CD4-positive, alpha-beta T cell (primary cell): ENCODE results near the gene ACYP1. TPM values are rescaled to one million over a fixed set of nuclear protein-coding genes. Genes with fewer than 3 reads are reported as not detected.

Source experiments
- ATAC-seq: fragments of 200-7000 bp; cut with Tn5 transposase; one replicate; pipeline ENCODE4 v1.10.0; 2022; ENCODE audit warnings: mild to moderate bottlenecking; ENCODE audit not compliant: poor library complexity
- CTCF ChIA-PET: fragments of 350-600 bp; sonication (Branson Sonifier 250); formaldehyde crosslinking; loops from one replicate; lab custom pipeline; 2021; ENCODE audit warnings: antibody characterized with exemption, inconsistent platforms; lab: Charles Lee
- POLR2A ChIA-PET: fragments of 350-600 bp; sonication (Branson Sonifier 250); formaldehyde crosslinking; loops from one replicate; lab custom pipeline; 2021; ENCODE audit warnings: antibody characterized with exemption, inconsistent platforms; lab: Charles Lee
- DNase-seq, 14 experiments: peaks; one replicate each; pipeline ENCODE4 v3.0.0-alpha.2; 2013 to 2020; ENCODE audit warnings: mixed read lengths in 2 of 14
- H3K27ac ChIP-seq, 2 donors: one replicate each; pipeline versions ENCODE4 v1.5.1 to v1.7.0; 2013; ENCODE audit warnings: low read length in 2 of 2, low read depth in 1 of 2, mild to moderate bottlenecking in 1 of 2
- H3K27me3 ChIP-seq, 2 experiments: 1 replicate in 1 of 2; 2 replicates in 1 of 2; pipeline versions ENCODE4 v1.6.1 to v1.7.0; 2013; ENCODE audit warnings: low read length in 2 of 2, control low read depth in 1 of 2, mild to moderate bottlenecking in 1 of 2, moderate library complexity in 1 of 2; ENCODE audit not compliant: insufficient read depth in 2 of 2, control insufficient read depth in 1 of 2
- H3K36me3 ChIP-seq: one replicate; pipeline ENCODE4 v1.6.1; 2013; ENCODE audit warnings: low read length, control low read depth; ENCODE audit not compliant: insufficient read depth
- H3K4me1 ChIP-seq: one replicate; pipeline ENCODE4 v1.6.1; 2013; ENCODE audit warnings: low read length, control low read depth; ENCODE audit not compliant: insufficient read depth
- H3K4me3 ChIP-seq: one replicate; pipeline ENCODE4 v1.5.1; 2013; ENCODE audit warnings: mild to moderate bottlenecking, low read length, moderate library complexity
- H3K9me3 ChIP-seq, 2 experiments: 1 replicate in 1 of 2; 2 replicates in 1 of 2; pipeline versions ENCODE4 v1.6.1 to v1.7.0; 2013; ENCODE audit warnings: low read length in 2 of 2, mild to moderate bottlenecking in 2 of 2, control low read depth in 1 of 2, moderate library complexity in 1 of 2; ENCODE audit not compliant: control insufficient read depth in 1 of 2, insufficient read depth in 1 of 2
- H3K27ac Mint-ChIP-seq: one replicate; pipeline ENCODE4 v1.8.0; 2020; ENCODE audit warnings: mixed read lengths
- H3K27me3 Mint-ChIP-seq: one replicate; pipeline ENCODE4 v1.8.0; 2021; ENCODE audit warnings: mixed read lengths
- H3K36me3 Mint-ChIP-seq: one replicate; pipeline ENCODE4 v1.8.0; 2021; ENCODE audit warnings: low read depth, mixed read lengths
- H3K4me1 Mint-ChIP-seq: one replicate; pipeline ENCODE4 v1.8.0; 2021; ENCODE audit warnings: low read depth, mixed read lengths
- H3K4me3 Mint-ChIP-seq: one replicate; pipeline ENCODE4 v1.8.0; 2020; ENCODE audit warnings: mild to moderate bottlenecking, mixed read lengths
- H3K9me3 Mint-ChIP-seq: one replicate; pipeline ENCODE4 v1.8.0; 2020; ENCODE audit warnings: mixed read lengths
- intact Hi-C, 2 experiments: fragments of 100-400 bp; cut with DNase I in 1 of 2; cut with micrococcal nuclease in 1 of 2; formaldehyde crosslinking; loops; one replicate each; pipeline versions ENCODE4 v1.15.1 to v1.9.0; 2023 to 2025; cut with DNase I, micrococcal nuclease
- total RNA-seq, 174 experiments: library from RNA in 2 of 174; stranded (reverse) in 2 of 174; gene quantifications; one replicate each; pipeline ENCODE4 v1.2.3 and lab custom pipeline; 2021 to 2026
- TF ChIP-seq, protein P1 (sequence below): fragments of 200-600 bp; IDR thresholded peaks from one replicate; pipeline ENCODE4 v1.8.0; 2022; ENCODE audit warnings: antibody characterized with exemption, mild to moderate bottlenecking

The ACYP1 gene
- total RNA-seq, 2 experiments from 2014 or later = 7.9 to 9.4 TPM

DNA sequence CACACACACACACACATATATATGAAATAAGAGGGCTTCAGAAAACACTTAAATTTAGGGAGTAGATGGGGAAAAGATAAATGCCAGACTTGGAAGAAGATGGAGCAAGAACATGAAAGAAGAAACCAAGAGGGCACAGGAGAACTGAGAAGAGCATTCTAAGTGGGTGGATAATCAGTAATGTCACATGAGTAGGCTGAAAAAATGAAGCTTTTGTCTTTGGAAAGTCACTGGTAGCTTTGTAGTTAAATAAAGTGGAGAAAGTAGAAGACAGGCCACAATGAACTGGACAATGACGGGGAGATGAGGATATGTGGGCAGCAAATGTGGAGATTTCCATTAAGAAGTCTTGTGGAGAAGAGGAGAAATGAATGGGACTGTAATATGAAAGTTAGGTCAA is 3.4 kb upstream of the ACYP1 start:
- Mint-ChIP-seq H3K4me1 (peaks cover 34% of the 10 kb centered on the region), H3K4me3 (no peak overlapping the region), H3K27me3 (no peaks in the 10 kb centered on the region), H3K36me3 (peaks cover 10% of the 10 kb centered on the region), H3K27ac (no peak overlapping the region), H3K9me3 (no peaks in the 10 kb centered on the region)
- H3K9me3 ChIP-seq = no peaks in the 10 kb centered on the region
- H3K4me1 ChIP-seq = peaks cover 35% of the 10 kb centered on the region
- DNase-seq = no peak
- POLR2A ChIA-PET = interaction anchor here (1.5 kb wide), 1 partner anchor 11 kb away, joined by 5 read pairs; no protein-coding TSS in a partner anchor
- H3K4me3 ChIP-seq = no peak overlapping the region
- H3K36me3 ChIP-seq = no peaks in the 10 kb centered on the region
- TF ChIP-seq, protein P1, sequence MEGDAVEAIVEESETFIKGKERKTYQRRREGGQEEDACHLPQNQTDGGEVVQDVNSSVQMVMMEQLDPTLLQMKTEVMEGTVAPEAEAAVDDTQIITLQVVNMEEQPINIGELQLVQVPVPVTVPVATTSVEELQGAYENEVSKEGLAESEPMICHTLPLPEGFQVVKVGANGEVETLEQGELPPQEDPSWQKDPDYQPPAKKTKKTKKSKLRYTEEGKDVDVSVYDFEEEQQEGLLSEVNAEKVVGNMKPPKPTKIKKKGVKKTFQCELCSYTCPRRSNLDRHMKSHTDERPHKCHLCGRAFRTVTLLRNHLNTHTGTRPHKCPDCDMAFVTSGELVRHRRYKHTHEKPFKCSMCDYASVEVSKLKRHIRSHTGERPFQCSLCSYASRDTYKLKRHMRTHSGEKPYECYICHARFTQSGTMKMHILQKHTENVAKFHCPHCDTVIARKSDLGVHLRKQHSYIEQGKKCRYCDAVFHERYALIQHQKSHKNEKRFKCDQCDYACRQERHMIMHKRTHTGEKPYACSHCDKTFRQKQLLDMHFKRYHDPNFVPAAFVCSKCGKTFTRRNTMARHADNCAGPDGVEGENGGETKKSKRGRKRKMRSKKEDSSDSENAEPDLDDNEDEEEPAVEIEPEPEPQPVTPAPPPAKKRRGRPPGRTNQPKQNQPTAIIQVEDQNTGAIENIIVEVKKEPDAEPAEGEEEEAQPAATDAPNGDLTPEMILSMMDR = no peak
- ATAC-seq = no peak
- CTCF ChIA-PET = interaction anchor here (1.0 kb wide), 1 partner anchor 21 kb away, joined by 3 read pairs; no protein-coding TSS in a partner anchor
- H3K27me3 ChIP-seq = no peaks in the 10 kb centered on the region
- no peak overlapping the region for H3K27ac ChIP-seq
- intact Hi-C loops = loop anchor here (2.0 to 10.0 kb wide), 2 partner anchors 14 to 62 kb away; partner anchors contain the start of gene EIF2B2 (in 1 of the 2)

DNA sequence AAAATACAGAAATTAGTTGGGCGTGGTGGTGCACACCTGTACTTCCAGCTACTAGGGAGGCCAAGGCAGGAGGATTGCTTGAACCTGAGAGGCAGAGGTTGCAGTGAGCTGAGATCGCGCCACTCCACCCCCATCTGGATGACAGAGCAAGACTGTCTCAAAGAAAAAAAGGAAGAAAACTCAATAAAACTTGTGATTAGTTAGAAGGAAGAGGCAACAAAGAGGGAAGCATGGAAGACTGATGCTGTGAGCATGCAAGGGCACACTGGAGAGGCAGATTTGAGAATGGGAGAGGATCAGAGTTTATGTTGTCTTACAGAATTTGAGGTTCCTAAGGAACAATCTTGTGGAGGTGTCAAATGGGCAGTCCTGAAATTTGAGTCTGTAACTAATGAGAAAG is 2.9 kb upstream of the ACYP1 start:
- ATAC-seq = no peak

DNA sequence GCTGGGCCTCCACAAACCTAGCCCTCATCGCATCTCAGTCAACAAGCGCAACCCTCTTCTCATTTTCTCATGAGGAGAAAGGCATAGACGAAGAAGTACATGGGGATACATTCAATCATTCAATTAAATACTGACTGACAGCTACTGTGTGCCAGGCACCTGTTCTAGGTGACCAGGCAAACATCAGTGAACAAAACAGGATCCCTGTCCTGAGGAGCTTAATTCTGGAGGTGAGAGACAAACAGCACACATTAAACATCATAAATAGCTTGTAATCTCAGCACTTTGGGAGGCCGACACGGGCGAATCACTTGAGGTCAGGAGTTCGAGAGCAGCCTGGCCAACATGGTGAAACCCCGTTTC is 362 bp upstream of the ACYP1 start:
- intact Hi-C loops = loop anchor here in 1 of 2 experiments (10.0 kb wide), 1 partner anchor 59 kb away; the partner anchor contains the start of gene EIF2B2
- CTCF ChIA-PET = interaction anchor here (0.9 to 2.0 kb wide), 6 partner anchors 13 to 220 kb away, joined by 3 to 7 read pairs (median 3); partner anchors contain the start of genes DLST and MLH3
- Mint-ChIP-seq H3K9me3 (no peaks in the 10 kb centered on the region), H3K4me1 (peaks cover 46% of the 10 kb centered on the region), H3K27ac (peak overlapping the region; percentile 93), H3K27me3 (no peaks in the 10 kb centered on the region), H3K36me3 (peaks cover 25% of the 10 kb centered on the region), H3K4me3 (peak overlapping the region; percentile 98)
- TF ChIP-seq, protein P1 = no peak
- Histone ChIP-seq H3K27me3 (no peaks in the 10 kb centered on the region), H3K4me1 (peaks cover 26% of the 10 kb centered on the region), H3K9me3 (no peaks in the 10 kb centered on the region), H3K36me3 (no peaks in the 10 kb centered on the region), H3K27ac (peak overlapping the region; percentile 59 to 78), H3K4me3 (peak overlapping the region; percentile 88)
- DNase-seq (no peak), ATAC-seq (no peak)
- POLR2A ChIA-PET = interaction anchor here (0.6 to 3.0 kb wide), 10 partner anchors 10 to 203 kb away, joined by 3 to 22 read pairs (median 5); partner anchors contain the start of genes EIF2B2, MLH3, NEK9 and RPS6KL1

More for the DNA sequence above, 2.9 kb upstream of the ACYP1 start:
- TF ChIP-seq, protein P1 = no peak
- DNase-seq = no peak
- H3K27ac Mint-ChIP-seq = no peak overlapping the region
- no peak overlapping the region for H3K4me3 ChIP-seq
- no peak overlapping the region for H3K27ac ChIP-seq
- H3K9me3 ChIP-seq = no peaks in the 10 kb centered on the region
- intact Hi-C loops = loop anchor here (2.0 to 10.0 kb wide), 2 partner anchors 14 to 62 kb away; partner anchors contain the start of gene EIF2B2 (in 1 of the 2)
- H3K4me3 Mint-ChIP-seq = no peak overlapping the region
- no peaks in the 10 kb centered on the region for H3K27me3 Mint-ChIP-seq
- H3K27me3 ChIP-seq = no peaks in the 10 kb centered on the region
- no peaks in the 10 kb centered on the region for H3K9me3 Mint-ChIP-seq
- H3K4me1 Mint-ChIP-seq = peaks cover 34% of the 10 kb centered on the region
- peaks cover 35% of the 10 kb centered on the region for H3K4me1 ChIP-seq
- peaks cover 10% of the 10 kb centered on the region for H3K36me3 Mint-ChIP-seq
- no peaks in the 10 kb centered on the region for H3K36me3 ChIP-seq
- ChIA-PET CTCF (interaction anchor here (1.0 to 1.7 kb wide), 4 partner anchors 10 to 63 kb away, joined by 3 to 4 read pairs (median 3); no protein-coding TSS in a partner anchor), POLR2A (no interaction called here)
